Neural cell (in vitro differentiated cells): ENCODE results near the gene CPLX1. TPM values are rescaled to one million over a fixed set of nuclear protein-coding genes. Genes with fewer than 3 reads are reported as not detected.

ENCODE experiments used
- H2AFZ ChIP-seq: fragments of 200-600, 300-800 bp; sonication (generic), shearing (Covaris generic); 2 replicates; pipeline ENCODE4 v1.6.0; 2014; ENCODE audit warnings: low read depth, mild to moderate bottlenecking, antibody characterized with exemption, low read length, moderate library complexity
- H3F3A ChIP-seq: fragments of 200-600 bp; shearing (Covaris generic); 2 replicates; pipeline ENCODE4 v1.6.1; 2016; ENCODE audit warnings: mild to moderate bottlenecking, moderate library complexity, mixed read lengths, antibody characterized with exemption, low read length; ENCODE audit not compliant: insufficient read depth, poor library complexity, severe bottlenecking
- H3K27ac ChIP-seq: fragments of 200-600, 300-800 bp; sonication (generic), shearing (Covaris generic); 2 replicates; pipeline ENCODE4 v1.5.1; 2014; ENCODE audit warnings: mild to moderate bottlenecking, low read length, moderate library complexity
- H3K27me3 ChIP-seq: fragments of 300-800, 200-600 bp; sonication (generic), shearing (Covaris generic); 2 replicates; pipeline ENCODE4 v1.6.0; 2014; ENCODE audit warnings: mild to moderate bottlenecking, low read depth, low read length, moderate library complexity; ENCODE audit not compliant: insufficient read depth
- H3K36me3 ChIP-seq: fragments of 300-800, 200-600 bp; sonication (generic), shearing (Covaris generic); 2 replicates; pipeline ENCODE4 v1.5.1; 2014; ENCODE audit warnings: mild to moderate bottlenecking, antibody characterized with exemption, low read length, moderate library complexity; ENCODE audit not compliant: insufficient read depth
- H3K4me2 ChIP-seq: fragments of 300-800, 200-600 bp; sonication (generic), shearing (Covaris generic); 2 replicates; pipeline ENCODE4 v1.6.0; 2014; ENCODE audit warnings: mild to moderate bottlenecking, low read length
- H3K4me3 ChIP-seq: fragments of 300-800, 200-600 bp; sonication (generic), shearing (Covaris generic); 2 replicates; pipeline ENCODE4 v1.5.1; 2014; ENCODE audit warnings: mild to moderate bottlenecking, low read length, moderate library complexity
- H3K79me2 ChIP-seq: fragments of 200-600 bp; shearing (Covaris generic); replicated peaks from 2 replicates; pipeline ENCODE4 v1.6.0; 2014; ENCODE audit warnings: mild to moderate bottlenecking, low read length, moderate library complexity; ENCODE audit not compliant: insufficient read depth
- H3K9ac ChIP-seq: fragments of 300-800, 200-600 bp; sonication (generic), shearing (Covaris generic); 2 replicates; pipeline ENCODE4 v1.6.1; 2016; ENCODE audit warnings: mild to moderate bottlenecking, low read length, mixed read lengths
- H3K9me2 ChIP-seq: fragments of 200-600 bp; shearing (Covaris generic); 2 replicates; pipeline ENCODE4 v1.6.1; 2016; ENCODE audit warnings: mild to moderate bottlenecking, low read length, mixed read lengths; ENCODE audit not compliant: insufficient read depth
- H3K9me3 ChIP-seq: fragments of 200-600, 300-800 bp; sonication (generic), shearing (Covaris generic); 2 replicates; pipeline ENCODE4 v1.6.1; 2016; ENCODE audit warnings: mild to moderate bottlenecking, mixed run types, low read length, moderate library complexity, mixed read lengths
- H4K20me1 ChIP-seq: fragments of 200-600 bp; shearing (Covaris generic); 2 replicates; pipeline ENCODE4 v1.6.1; 2016; ENCODE audit warnings: mild to moderate bottlenecking, mixed run types; ENCODE audit not compliant: insufficient read depth
- CTCF ChIP-seq: fragments of 450-650 bp; IDR thresholded peaks from 2 replicates; pipeline ENCODE4 v1.5.1; 2014; ENCODE audit warnings: antibody characterized with exemption, mild to moderate bottlenecking, moderate library complexity; ENCODE audit not compliant: poor library complexity, severe bottlenecking
- EP300 ChIP-seq: fragments of 450-650 bp; conservative IDR thresholded peaks from 2 replicates; pipeline ENCODE4 v1.6.1; 2014; ENCODE audit warnings: antibody characterized with exemption, mild to moderate bottlenecking, moderate library complexity; ENCODE audit not compliant: poor library complexity, severe bottlenecking
- EZH2 ChIP-seq: fragments of 200-600, 300-800 bp; shearing (Covaris generic), sonication (generic); IDR thresholded peaks from 2 replicates; pipeline ENCODE4 v1.6.1; 2014; ENCODE audit warnings: antibody characterized with exemption, low read length, borderline replicate concordance, mild to moderate bottlenecking; ENCODE audit not compliant: insufficient read depth, poor library complexity, severe bottlenecking
- MXI1 ChIP-seq: fragments of 450-650 bp; conservative IDR thresholded peaks from 2 replicates; pipeline ENCODE4 v1.6.1; 2014; ENCODE audit warnings: antibody characterized with exemption, mild to moderate bottlenecking; ENCODE audit not compliant: poor library complexity, severe bottlenecking
- POLR2AphosphoS5 ChIP-seq: IDR thresholded peaks from 2 replicates; pipeline ENCODE4 v1.6.1; 2012
- RAD21 ChIP-seq: fragments of 450-650 bp; conservative IDR thresholded peaks from 2 replicates; pipeline ENCODE4 v1.6.1; 2014; ENCODE audit warnings: antibody characterized with exemption, mild to moderate bottlenecking, moderate library complexity
- REST ChIP-seq: IDR thresholded peaks from 2 replicates; pipeline ENCODE4 v1.6.1; 2012; ENCODE audit warnings: borderline replicate concordance
- SMC3 ChIP-seq: fragments of 450-650 bp; conservative IDR thresholded peaks from 2 replicates; pipeline ENCODE4 v1.6.1; 2014; ENCODE audit warnings: antibody characterized with exemption, mild to moderate bottlenecking, moderate library complexity; ENCODE audit not compliant: poor library complexity
- TAF1 ChIP-seq: IDR thresholded peaks from 2 replicates; pipeline ENCODE4 v1.6.1; 2012; ENCODE audit warnings: low read depth
- polyA plus RNA-seq: library from polyadenylated mRNA; depleted of rRNA; stranded (reverse); fragments of >200 nt; gene quantifications from 2 replicates; pipeline ENCODE4 v1.2.3, GENCODE V29; 2014

The CPLX1 gene
- polyA plus RNA-seq, 1 donor from 2014 or later = 7.6 TPM

- no peaks in the 10 kb centered on the region for H4K20me1 ChIP-seq
- no peaks in the 10 kb centered on the region for H3K79me2 ChIP-seq
- H2AFZ ChIP-seq = no peak overlapping the region
- H3K27ac ChIP-seq = no peak overlapping the region
- H3K9me3 ChIP-seq = no peaks in the 10 kb centered on the region
- no peak overlapping the region for H3K4me3 ChIP-seq
- H3F3A ChIP-seq = no peaks in the 10 kb centered on the region
- H3K9ac ChIP-seq = no peak overlapping the region
- no peaks in the 10 kb centered on the region for H3K9me2 ChIP-seq
- no peaks in the 10 kb centered on the region for H3K27me3 ChIP-seq
- H3K4me2 ChIP-seq = no peak overlapping the region
- TF ChIP-seq EZH2 (no peak), SMC3 (no peak), POLR2AphosphoS5 (no peak), REST (no peak)
- no peaks in the 10 kb centered on the region for H3K36me3 ChIP-seq
Measured at GRCh38 chr4:853416-853781, 27.5 kb upstream of the CPLX1 start.

- Histone ChIP-seq H4K20me1 (no peaks in the 10 kb centered on the region), H2AFZ (no peak overlapping the region), H3K9me3 (no peaks in the 10 kb centered on the region), H3K36me3 (no peaks in the 10 kb centered on the region), H3K4me2 (no peak overlapping the region), H3K4me3 (no peak overlapping the region), H3K27me3 (no peaks in the 10 kb centered on the region), H3F3A (no peaks in the 10 kb centered on the region), H3K9me2 (no peaks in the 10 kb centered on the region), H3K79me2 (no peaks in the 10 kb centered on the region), H3K27ac (no peak overlapping the region), H3K9ac (no peak overlapping the region)
- TF ChIP-seq CTCF = no peak
- no peak for TF ChIP-seq TAF1
- no peak for TF ChIP-seq SMC3
- no peak for TF ChIP-seq EP300
- TF ChIP-seq POLR2AphosphoS5 = no peak
- no peak for TF ChIP-seq RAD21
- no peak for TF ChIP-seq EZH2
- no peak for TF ChIP-seq MXI1
- no peak for TF ChIP-seq REST
Measured at GRCh38 chr4:851701-852430, 25.9 kb upstream of the CPLX1 start.
